Tibial nerve (tissue), 3 donors: ENCODE data around the gene NRSN1.

Experiments
- CTCF ChIP-seq, 5 experiments: fragments of 200-600 bp in 3 of 5; fragments of 450-650 bp in 2 of 5; sonication (generic) in 3 of 5; IDR thresholded peaks; one replicate each; pipeline ENCODE4 v1.5.1; 2016 to 2019; ENCODE audit warnings: antibody characterized with exemption in 5 of 5, mild to moderate bottlenecking in 3 of 5, moderate library complexity in 2 of 5
- POLR2A ChIP-seq, 2 donors: fragments of 450-650 bp; IDR thresholded peaks; one replicate each; pipeline ENCODE4 v1.6.1; 2017; ENCODE audit warnings: antibody characterized with exemption in 2 of 2, mild to moderate bottlenecking in 2 of 2, moderate library complexity in 2 of 2

- no peak for TF ChIP-seq CTCF (IDR thresholded peaks at IDR 0.05)
- no peak for TF ChIP-seq POLR2A (IDR thresholded peaks at IDR 0.05)
Observed at GRCh38 chr6:24079076-24079475, 46.9 kb upstream of the NRSN1 start.
